MM.1S (cell line): ENCODE measurements around the gene ABCA2.

Source experiments
- DNase-seq: peaks from one replicate; pipeline ENCODE4 v3.0.0-alpha.2; 2015
- H2AFZ ChIP-seq: fragments of 300-600 bp; sonication (generic); 2 replicates; pipeline ENCODE4 v1.6.0; 2016; ENCODE audit warnings: antibody characterized with exemption, low read length
- H3F3A ChIP-seq: fragments of 300-600 bp; sonication (generic); 2 replicates; pipeline ENCODE4 v1.6.1; 2016; ENCODE audit warnings: mild to moderate bottlenecking, antibody characterized with exemption, low read length, moderate library complexity, mixed read lengths; ENCODE audit not compliant: insufficient read depth
- H3K27ac ChIP-seq: fragments of 300-600 bp; sonication (generic); 2 replicates; pipeline ENCODE4 v1.5.1; 2016; ENCODE audit warnings: mild to moderate bottlenecking, low read length
- H3K27me3 ChIP-seq: fragments of 300-600 bp; sonication (generic); replicated peaks from 2 replicates; pipeline ENCODE4 v1.6.0; 2016; ENCODE audit warnings: low read length; ENCODE audit not compliant: insufficient read depth
- H3K36me3 ChIP-seq: fragments of 300-600 bp; sonication (generic); replicated peaks from 2 replicates; pipeline ENCODE4 v1.6.1; 2016; ENCODE audit warnings: mild to moderate bottlenecking, low read length, mixed read lengths; ENCODE audit not compliant: insufficient read depth
- H3K4me1 ChIP-seq: fragments of 300-600 bp; sonication (generic); 2 replicates; pipeline ENCODE4 v1.6.1; 2016; ENCODE audit warnings: low read length, mixed read lengths
- H3K4me2 ChIP-seq: fragments of 300-600 bp; sonication (generic); 2 replicates; pipeline ENCODE4 v1.6.0; 2016; ENCODE audit warnings: low read depth, low read length
- H3K4me3 ChIP-seq: fragments of 300-600 bp; sonication (generic); 2 replicates; pipeline ENCODE4 v1.5.1; 2016; ENCODE audit warnings: low read length, mixed read lengths
- H3K79me2 ChIP-seq: fragments of 300-600 bp; sonication (generic); 2 replicates; pipeline ENCODE4 v1.6.1; 2016; ENCODE audit warnings: mixed run types, low read length, mixed read lengths
- H3K9ac ChIP-seq: fragments of 300-600 bp; sonication (generic); 2 replicates; pipeline ENCODE4 v1.6.1; 2016; ENCODE audit warnings: low read length, mixed read lengths
- H3K9me2 ChIP-seq: fragments of 300-600 bp; sonication (generic); replicated peaks from 2 replicates; pipeline ENCODE4 v1.6.1; 2016; ENCODE audit warnings: mild to moderate bottlenecking, low read length, mixed read lengths; ENCODE audit not compliant: insufficient read depth
- H3K9me3 ChIP-seq: fragments of 300-600 bp; sonication (generic); replicated peaks from 2 replicates; pipeline ENCODE4 v1.6.1; 2016; ENCODE audit warnings: mild to moderate bottlenecking, low read length, mixed read lengths; ENCODE audit not compliant: insufficient read depth
- H4K20me1 ChIP-seq: fragments of 300-600 bp; sonication (generic); 2 replicates; pipeline ENCODE4 v1.6.1; 2016; ENCODE audit warnings: mild to moderate bottlenecking, low read length, moderate library complexity, mixed read lengths; ENCODE audit not compliant: insufficient read depth
- EZH2 ChIP-seq: fragments of 300-600 bp; sonication (generic); optimal IDR thresholded peaks from 2 replicates; pipeline ENCODE3; 2017; ENCODE audit warnings: low read depth, mild to moderate bottlenecking, antibody characterized with exemption, low read length, mixed read lengths
- EZH2phosphoT487 ChIP-seq: fragments of 300-600 bp; sonication (generic); IDR thresholded peaks from 2 replicates; pipeline ENCODE4 v1.6.1; 2018; ENCODE audit warnings: antibody characterized with exemption, low read length
- TF ChIP-seq, protein P1 (sequence below): fragments of 300-600 bp; sonication (generic); IDR thresholded peaks from 2 replicates; pipeline ENCODE4 v1.5.1; 2016; ENCODE audit warnings: antibody characterized with exemption, low read length, mixed read lengths

ABCA2 gene

DNA sequence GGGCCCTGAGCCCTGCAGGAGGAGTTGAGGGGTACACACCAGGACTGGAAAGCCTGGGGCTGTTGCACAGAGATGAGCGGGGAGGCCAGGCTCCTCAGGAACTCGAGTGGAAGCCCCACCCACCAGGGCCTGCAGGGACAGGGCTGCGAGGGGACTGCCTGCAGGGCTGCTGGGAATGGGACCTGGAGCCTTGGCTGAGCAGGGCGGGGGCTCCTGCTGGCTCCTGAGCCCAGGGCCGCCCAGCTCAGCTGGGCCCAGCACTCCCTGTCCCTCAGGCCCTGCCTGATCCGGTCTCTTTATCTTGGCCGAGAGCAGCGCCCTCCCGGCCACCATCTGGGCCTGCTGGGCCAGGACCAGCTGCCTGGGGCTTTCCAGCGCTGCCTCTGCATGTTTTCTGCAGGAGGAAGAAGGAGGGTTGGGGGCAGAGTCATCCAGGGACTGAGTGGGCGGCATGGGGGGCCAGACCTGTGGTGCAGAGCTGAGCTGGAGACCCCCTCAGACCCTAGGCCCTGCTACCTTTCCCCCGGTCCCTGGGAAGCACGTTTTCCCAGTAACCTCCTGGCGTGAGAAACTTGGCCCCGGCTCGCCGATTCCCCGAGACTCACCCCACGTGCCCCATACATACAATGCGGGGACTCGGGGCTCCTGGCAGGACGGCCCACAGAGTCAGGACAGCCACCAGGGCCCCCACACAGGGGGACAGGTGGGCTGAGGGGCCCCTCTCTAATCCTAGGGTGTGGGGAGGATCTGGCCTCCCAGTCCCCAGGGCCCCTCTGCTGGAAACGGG lies 66.6 kb downstream of the ABCA2 start:
- H3K9ac ChIP-seq = no peak overlapping the region
- H3K27me3 ChIP-seq = peaks cover 79% of the 10 kb centered on the region
- H3K4me3 ChIP-seq = no peak overlapping the region
- no peak overlapping the region for H2AFZ ChIP-seq
- H3K27ac ChIP-seq = no peak overlapping the region
- TF ChIP-seq, protein P1, sequence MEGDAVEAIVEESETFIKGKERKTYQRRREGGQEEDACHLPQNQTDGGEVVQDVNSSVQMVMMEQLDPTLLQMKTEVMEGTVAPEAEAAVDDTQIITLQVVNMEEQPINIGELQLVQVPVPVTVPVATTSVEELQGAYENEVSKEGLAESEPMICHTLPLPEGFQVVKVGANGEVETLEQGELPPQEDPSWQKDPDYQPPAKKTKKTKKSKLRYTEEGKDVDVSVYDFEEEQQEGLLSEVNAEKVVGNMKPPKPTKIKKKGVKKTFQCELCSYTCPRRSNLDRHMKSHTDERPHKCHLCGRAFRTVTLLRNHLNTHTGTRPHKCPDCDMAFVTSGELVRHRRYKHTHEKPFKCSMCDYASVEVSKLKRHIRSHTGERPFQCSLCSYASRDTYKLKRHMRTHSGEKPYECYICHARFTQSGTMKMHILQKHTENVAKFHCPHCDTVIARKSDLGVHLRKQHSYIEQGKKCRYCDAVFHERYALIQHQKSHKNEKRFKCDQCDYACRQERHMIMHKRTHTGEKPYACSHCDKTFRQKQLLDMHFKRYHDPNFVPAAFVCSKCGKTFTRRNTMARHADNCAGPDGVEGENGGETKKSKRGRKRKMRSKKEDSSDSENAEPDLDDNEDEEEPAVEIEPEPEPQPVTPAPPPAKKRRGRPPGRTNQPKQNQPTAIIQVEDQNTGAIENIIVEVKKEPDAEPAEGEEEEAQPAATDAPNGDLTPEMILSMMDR = no peak
- no peak for TF ChIP-seq EZH2phosphoT487
- no peak for TF ChIP-seq EZH2
- no peaks in the 10 kb centered on the region for H3K9me3 ChIP-seq
- no peak for DNase-seq
- H3K79me2 ChIP-seq = no peaks in the 10 kb centered on the region
- no peaks in the 10 kb centered on the region for H3K9me2 ChIP-seq
- no peaks in the 10 kb centered on the region for H4K20me1 ChIP-seq
- no peaks in the 10 kb centered on the region for H3K4me1 ChIP-seq
- no peak overlapping the region for H3K4me2 ChIP-seq
- H3F3A ChIP-seq = no peaks in the 10 kb centered on the region
- no peaks in the 10 kb centered on the region for H3K36me3 ChIP-seq

DNA sequence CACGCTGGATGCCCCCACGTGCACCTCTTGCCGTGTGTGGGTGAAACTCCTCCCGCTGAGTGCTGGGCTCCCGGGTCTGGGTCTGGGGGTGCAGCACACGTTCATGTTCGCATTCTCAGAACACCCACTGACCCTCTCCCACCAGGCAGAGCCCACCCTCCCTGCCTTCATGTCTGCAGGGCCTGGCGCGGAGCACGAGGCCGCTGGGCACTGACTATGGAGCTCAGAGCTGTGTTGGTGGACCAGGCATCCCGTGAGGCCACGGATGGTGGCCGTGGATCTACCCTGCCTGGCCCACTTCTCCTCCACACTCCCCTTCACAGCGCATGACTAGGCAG lies 67.1 kb downstream of the ABCA2 start:
- Histone ChIP-seq H2AFZ (no peak overlapping the region), H3K9me3 (no peaks in the 10 kb centered on the region), H3K27ac (no peak overlapping the region), H3K79me2 (no peaks in the 10 kb centered on the region), H3K27me3 (peaks cover 80% of the 10 kb centered on the region), H4K20me1 (no peaks in the 10 kb centered on the region), H3F3A (no peaks in the 10 kb centered on the region), H3K4me1 (no peaks in the 10 kb centered on the region), H3K9me2 (no peaks in the 10 kb centered on the region), H3K4me3 (no peak overlapping the region), H3K4me2 (no peak overlapping the region), H3K9ac (no peak overlapping the region), H3K36me3 (no peaks in the 10 kb centered on the region)
- DNase-seq = no peak
- TF ChIP-seq, protein P1 = no peak
- TF ChIP-seq EZH2 = no peak
- TF ChIP-seq EZH2phosphoT487 = no peak

DNA sequence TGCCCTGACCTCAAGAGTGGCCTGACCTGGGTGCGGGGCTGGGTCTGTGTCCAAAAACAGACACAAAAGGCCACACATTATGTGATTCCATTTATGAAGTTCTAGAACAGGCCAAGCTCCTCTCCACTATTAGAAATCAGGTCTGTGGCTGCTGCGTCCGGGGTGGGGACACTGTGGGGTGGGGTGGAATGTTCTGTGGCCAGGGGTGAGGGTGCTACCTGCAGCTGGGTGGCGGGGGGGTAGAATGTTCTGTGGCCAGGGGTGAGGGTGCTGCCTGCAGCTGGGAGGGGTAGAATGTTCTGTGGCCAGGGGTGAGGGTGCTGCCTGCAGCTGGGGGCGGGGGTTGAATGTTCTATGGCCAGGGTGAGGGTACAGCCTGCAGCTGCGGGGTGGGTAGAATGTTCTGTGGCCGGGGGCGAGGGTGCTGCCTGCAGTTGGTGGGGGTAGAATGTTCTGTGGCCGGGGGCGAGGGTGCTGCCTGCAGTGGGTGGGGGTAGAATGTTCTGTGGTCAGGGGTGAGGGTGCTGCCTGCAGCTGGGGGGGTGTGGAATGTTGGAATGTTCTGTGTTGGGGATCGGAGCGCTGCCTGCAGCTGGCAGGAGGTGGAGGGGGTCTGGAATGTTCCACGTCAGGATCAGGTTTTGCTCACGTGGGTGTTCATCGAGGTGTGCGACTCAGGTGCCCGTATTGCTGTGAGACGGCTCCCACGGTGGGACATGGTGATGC lies 67.7 kb downstream of the ABCA2 start:
- H3K27ac ChIP-seq = no peak overlapping the region
- no peak overlapping the region for H3K9ac ChIP-seq
- no peak overlapping the region for H3K4me2 ChIP-seq
- no peak overlapping the region for H2AFZ ChIP-seq
- H3K9me2 ChIP-seq = no peaks in the 10 kb centered on the region
- no peaks in the 10 kb centered on the region for H3K36me3 ChIP-seq
- no peak overlapping the region for H3K4me3 ChIP-seq
- H3F3A ChIP-seq = no peaks in the 10 kb centered on the region
- H4K20me1 ChIP-seq = no peaks in the 10 kb centered on the region
- DNase-seq = no peak
- TF ChIP-seq, protein P1 = no peak
- TF ChIP-seq EZH2phosphoT487 = no peak
- TF ChIP-seq EZH2 = no peak
- peaks cover 82% of the 10 kb centered on the region for H3K27me3 ChIP-seq
- H3K4me1 ChIP-seq = no peaks in the 10 kb centered on the region
- H3K79me2 ChIP-seq = no peaks in the 10 kb centered on the region
- no peaks in the 10 kb centered on the region for H3K9me3 ChIP-seq
